ENCODE results near the gene SYT7. TPM values are rescaled to one million over a fixed set of nuclear protein-coding genes. Genes with fewer than 3 reads are reported as not detected.
"Not testable (repeated sequence)": the region's sequence is repeated elsewhere in the genome, so short reads cannot be mapped to it uniquely, and the experiment has no call there.

SYT7 gene
- total RNA-seq, 1 experiment from 2014 or later: 1.6 TPM

- DNase-seq (ENCODE audit: low spot score): peak; percentile 35
- in situ Hi-C loops (cut with HindIII; ENCODE audit: low sequenced_read_pairs): no loop called here
These were observed 108.0 kb downstream of the SYT7 start for GRCh38 chr11:61472868-61473267.

GRCh38 chr11:61472282-61472681 is 108.6 kb downstream of the SYT7 start:
- DNase-seq (ENCODE audit: low spot score): no peak
- in situ Hi-C loops (cut with HindIII; ENCODE audit: low sequenced_read_pairs): no loop called here

- DNase-seq (ENCODE audit: low spot score): no peak
- in situ Hi-C loops (cut with HindIII; ENCODE audit: low sequenced_read_pairs): no loop called here
These were observed 112.9 kb downstream of the SYT7 start for GRCh38 chr11:61468002-61468401.

GRCh38 chr11:61467602-61468001 is 113.3 kb downstream of the SYT7 start:
- in situ Hi-C loops (cut with HindIII; ENCODE audit: low sequenced_read_pairs): not testable (repeated sequence)

More at GRCh38 chr11:61467602-61468001, 113.3 kb downstream of the SYT7 start:
- DNase-seq (ENCODE audit: low spot score): not testable (repeated sequence)

Other genes with a start within 250 kb of the SYT7 start
- gene DDB1, start 248.0 kb downstream of the SYT7 start, total RNA-seq (2014; rRNA removed; shearing (Covaris generic)): 319 and 332 TPM in 2 replicates
- gene TKFC, start 247.8 kb downstream of the SYT7 start, total RNA-seq (2014; rRNA removed; shearing (Covaris generic)): 22.8 and 36.1 TPM in 2 replicates
- 19.0 and 20.4 TPM in 2 replicates for gene CYB561A3, start 219.2 kb downstream of the SYT7 start, total RNA-seq (2014; rRNA removed; shearing (Covaris generic))
- 16.7 and 18.1 TPM in 2 replicates for gene TMEM138, start 218.7 kb downstream of the SYT7 start, total RNA-seq (2014; rRNA removed; shearing (Covaris generic))
- gene TMEM216, start 188.5 kb downstream of the SYT7 start, total RNA-seq (2014; rRNA removed; shearing (Covaris generic)): not detected in 2 replicates
- 29.5 and 39.1 TPM in 2 replicates for gene CPSF7, start 151.1 kb downstream of the SYT7 start, total RNA-seq (2014; rRNA removed; shearing (Covaris generic))
- gene SDHAF2, start 151.0 kb downstream of the SYT7 start, total RNA-seq (2014; rRNA removed; shearing (Covaris generic)): 19.5 and 22.3 TPM in 2 replicates
- gene LRRC10B, start 72.3 kb downstream of the SYT7 start, total RNA-seq (2014; rRNA removed; shearing (Covaris generic)): 2.5 and 4.6 TPM in 2 replicates
- 0.74 and 1.4 TPM in 2 replicates for gene DAGLA, start 99.3 kb upstream of the SYT7 start, total RNA-seq (2014; rRNA removed; shearing (Covaris generic))
- 0.71 and 1.4 TPM in 2 replicates for gene MYRF, start 171.6 kb upstream of the SYT7 start, total RNA-seq (2014; rRNA removed; shearing (Covaris generic))
- 41.4 and 66.0 TPM in 2 replicates for gene TMEM258, start 211.5 kb upstream of the SYT7 start, total RNA-seq (2014; rRNA removed; shearing (Covaris generic))
- gene FEN1, start 211.8 kb upstream of the SYT7 start, total RNA-seq (2014; rRNA removed; shearing (Covaris generic)): 94.5 and 105 TPM in 2 replicates
- gene FADS1, start 235.9 kb upstream of the SYT7 start, total RNA-seq (2014; rRNA removed; shearing (Covaris generic)): 131 and 148 TPM in 2 replicates
- 222 and 244 TPM in 2 replicates for gene FADS2, start 247.2 kb upstream of the SYT7 start, total RNA-seq (2014; rRNA removed; shearing (Covaris generic))

Data from G401 (cell line).